Endothelial cell of umbilical vein (primary cell): ENCODE data around the gene VASN. TPM values are rescaled to one million over a fixed set of nuclear protein-coding genes. Genes with fewer than 3 reads are reported as not detected.

Experiments
- BruUV-seq: library from RNA; stranded (reverse); fragments of 400-500 nt; replicated peaks from 2 replicates; lab custom pipeline; 2021; lab: Mats Ljungman, UMichigan
- CTCF ChIA-PET: fragments of 300-600, 350-600 bp; sonication (Branson Sonifier 250); formaldehyde crosslinking; loops from one replicate; lab custom pipeline; 2021; ENCODE audit warnings: antibody characterized with exemption, inconsistent platforms; lab: Charles Lee
- POLR2A ChIA-PET: fragments of 300-600, 350-600 bp; sonication (Branson Sonifier 250); formaldehyde crosslinking; loops from one replicate; lab custom pipeline; 2021; ENCODE audit warnings: antibody characterized with exemption, inconsistent platforms; lab: Charles Lee
- DNase-seq: peaks from one replicate; pipeline ENCODE4 v3.0.0-alpha.2; 2011; ENCODE audit warnings: low read depth, low spot score
- FAIRE-seq: peaks from 2 replicates; lab custom pipeline; 2011; peaks lifted over from hg19 to GRCh38; lab: Jason Lieb, UNC
- H2AFZ ChIP-seq: 2 replicates; pipeline ENCODE4 v1.6.0; 2012; ENCODE audit warnings: low read depth, low read length, control low read depth, inconsistent platforms
- H3K27ac ChIP-seq: 2 replicates; pipeline ENCODE4 v1.5.1; 2011; ENCODE audit warnings: low read depth, mild to moderate bottlenecking, control low read depth, low read length, moderate library complexity; ENCODE audit not compliant: insufficient read depth
- H3K27me3 ChIP-seq, 2 experiments: 2 replicates each; pipeline versions ENCODE4 v1.6.0 to v1.6.1; 2011; ENCODE audit warnings: low read length in 2 of 2, mixed read lengths in 1 of 2; ENCODE audit not compliant: control insufficient read depth in 2 of 2, insufficient read depth in 2 of 2
- H3K36me3 ChIP-seq, 2 experiments: 2 replicates in 1 of 2; 3 replicates in 1 of 2; pipeline ENCODE4 v1.5.1; 2011; ENCODE audit warnings: low read length in 2 of 2, mild to moderate bottlenecking in 1 of 2, moderate library complexity in 1 of 2; ENCODE audit not compliant: control insufficient read depth in 2 of 2, insufficient read depth in 2 of 2; ENCODE audit errors: extremely low read depth in 1 of 2
- H3K4me1 ChIP-seq: 3 replicates; pipeline ENCODE4 v1.5.1; 2011; ENCODE audit warnings: mild to moderate bottlenecking, low read length; ENCODE audit not compliant: control insufficient read depth, insufficient read depth; ENCODE audit errors: extremely low read depth
- H3K4me2 ChIP-seq: 2 replicates; pipeline ENCODE4 v1.6.1; 2011; ENCODE audit warnings: low read length, control low read depth, mixed read lengths; ENCODE audit not compliant: insufficient read depth
- H3K4me3 ChIP-seq, 3 experiments: fragments of 200-600 bp in 1 of 3; sonication (generic), shearing (Covaris generic) in 1 of 3; replicated peaks in 1 of 3; 2 replicates each; pipeline ENCODE4 v1.5.1; 2011 to 2016; ENCODE audit warnings: control low read depth in 3 of 3, low read length in 3 of 3, mild to moderate bottlenecking in 2 of 3, inconsistent platforms in 1 of 3, low read depth in 1 of 3, moderate library complexity in 1 of 3; ENCODE audit not compliant: insufficient read depth in 1 of 3
- H3K79me2 ChIP-seq: 2 replicates; pipeline ENCODE4 v1.6.0; 2012; ENCODE audit warnings: low read length, inconsistent platforms; ENCODE audit not compliant: control insufficient read depth, insufficient read depth
- H3K9ac ChIP-seq: replicated peaks from 2 replicates; pipeline ENCODE3; 2011; ENCODE audit warnings: low read length, control low read depth; ENCODE audit not compliant: insufficient read depth; ENCODE audit errors: extremely low read depth
- H3K9me1 ChIP-seq: replicated peaks from 3 replicates; pipeline ENCODE4 v1.6.0; 2011; ENCODE audit warnings: mild to moderate bottlenecking, low read length; ENCODE audit not compliant: control insufficient read depth, insufficient read depth; ENCODE audit errors: extremely low read depth
- H3K9me3 ChIP-seq: replicated peaks from 2 replicates; pipeline ENCODE4 v1.5.1; 2012; ENCODE audit warnings: low read length, inconsistent platforms; ENCODE audit not compliant: control insufficient read depth, insufficient read depth
- H4K20me1 ChIP-seq: replicated peaks from 2 replicates; pipeline ENCODE3; 2011; ENCODE audit warnings: mild to moderate bottlenecking, low read length; ENCODE audit not compliant: control insufficient read depth, insufficient read depth; ENCODE audit errors: extremely low read depth
- EZH2 ChIP-seq: IDR thresholded peaks from 2 replicates; pipeline ENCODE4 v1.6.1; 2012; ENCODE audit warnings: borderline replicate concordance, low read depth, mild to moderate bottlenecking, moderate library complexity, low read length, inconsistent platforms; ENCODE audit not compliant: severe bottlenecking
- FOS ChIP-seq: IDR thresholded peaks from 2 replicates; pipeline ENCODE4 v1.6.1; 2011; ENCODE audit warnings: mild to moderate bottlenecking, low read length, moderate library complexity, borderline replicate concordance; ENCODE audit not compliant: insufficient read depth
- GATA2 ChIP-seq: IDR thresholded peaks from 2 replicates; pipeline ENCODE4 v1.7.0; 2011; ENCODE audit warnings: low read depth, mild to moderate bottlenecking, moderate library complexity, mixed read lengths, low read length; ENCODE audit not compliant: insufficient read length, insufficient read depth
- JUN ChIP-seq: IDR thresholded peaks from 2 replicates; pipeline ENCODE4 v1.6.1; 2011; ENCODE audit warnings: borderline replicate concordance, low read depth; ENCODE audit not compliant: insufficient read length, insufficient read depth
- MYC ChIP-seq: IDR thresholded peaks from one replicate; pipeline ENCODE4 v1.6.1; 2011; ENCODE audit warnings: mild to moderate bottlenecking, low read depth, low read length
- POLR2A ChIP-seq: IDR thresholded peaks from 2 replicates; pipeline ENCODE4 v1.6.1; 2012; ENCODE audit warnings: low read depth, mild to moderate bottlenecking, control low read depth, low read length
- POLR2AphosphoS5 ChIP-seq: IDR thresholded peaks from 2 replicates; pipeline ENCODE4 v1.6.1; 2012; ENCODE audit warnings: low read depth, mild to moderate bottlenecking, control low read depth, low read length, moderate library complexity; ENCODE audit not compliant: insufficient read depth
- dilution Hi-C: fragments of 300-500 bp; cut with MboI; formaldehyde crosslinking; loops from one replicate; pipeline ENCODE4 v1.15.0; 2019; ENCODE audit warnings: low sequenced_read_pairs; ENCODE audit not compliant: extremely low pct_ligation_motif_present
- intact Hi-C: fragments of 100-400 bp; cut with micrococcal nuclease; formaldehyde crosslinking; loops from one replicate; pipeline ENCODE4 v1.10.0; 2022
- polyA plus RNA-seq, 4 experiments: library from polyadenylated mRNA; depleted of rRNA in 3 of 4; stranded (reverse) in 3 of 4; unstranded in 1 of 4; fragments of >200 nt; gene quantifications; 2 replicates each; pipeline versions ENCODE4 v1.2.1 to v1.2.3, GENCODE V29; 2011 to 2012; ENCODE audit warnings: missing spikeins in 1 of 4
- total RNA-seq: library from RNA; stranded (reverse); gene quantifications from 2 replicates; pipeline ENCODE4 v1.2.3, GENCODE V29; 2021
- TF ChIP-seq, protein P1 (sequence below): IDR thresholded peaks from 2 replicates; pipeline ENCODE4 v1.6.1; 2011; ENCODE audit not compliant: insufficient read depth, insufficient read length
- TF ChIP-seq, protein P2 (sequence below), 2 donors: IDR thresholded peaks; 1 replicate in 1 of 2; 2 replicates in 1 of 2; pipeline ENCODE4 v1.5.1; 2011; ENCODE audit warnings: low read length in 2 of 2, mild to moderate bottlenecking in 2 of 2, moderate library complexity in 2 of 2, control low read depth in 1 of 2, inconsistent platforms in 1 of 2, low read depth in 1 of 2; ENCODE audit not compliant: insufficient read depth in 1 of 2; ENCODE audit errors: extremely low read depth in 1 of 2

VASN gene
- total and polyA plus RNA-seq, 2 donors (not counting 3 experiments of a cell fraction or from before 2014, with no cell fraction given): 0.41 to 0.42 TPM

DNA sequence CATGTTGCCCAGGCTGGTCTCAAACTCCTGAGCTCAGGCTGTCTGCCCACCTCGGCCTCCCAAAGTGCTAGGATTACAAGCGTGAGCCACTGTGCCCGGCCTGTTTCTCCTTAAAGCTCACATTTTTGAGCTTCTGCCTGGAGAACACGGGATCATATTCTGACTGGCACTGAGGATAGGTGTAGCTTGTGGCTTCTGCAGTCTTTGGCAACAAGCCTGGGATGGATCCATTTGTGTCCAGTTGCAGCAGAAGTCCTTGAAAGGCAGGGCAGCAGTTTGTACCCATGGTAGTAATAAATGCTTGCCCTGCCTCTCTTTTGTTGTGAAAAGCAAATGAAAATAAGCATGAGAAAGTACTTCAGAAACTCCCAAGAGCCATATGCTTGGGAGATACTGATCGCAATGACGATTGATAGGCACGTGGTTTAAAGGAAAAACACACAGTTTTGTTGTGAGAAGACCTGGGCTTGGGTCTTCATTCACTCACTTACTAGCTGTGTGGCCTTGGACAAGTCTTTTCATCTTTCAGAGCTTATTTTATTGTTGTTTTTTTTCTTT is 47.8 kb downstream of the VASN start:
- Histone ChIP-seq H3K4me1 (peaks cover 9% of the 10 kb centered on the region), H4K20me1 (no peaks in the 10 kb centered on the region), H3K36me3 (no peaks in the 10 kb centered on the region), H3K4me3 (no peak overlapping the region), H3K9ac (no peak overlapping the region), H2AFZ (no peak overlapping the region), H3K27me3 (no peaks in the 10 kb centered on the region), H3K9me3 (no peaks in the 10 kb centered on the region), H3K79me2 (peaks cover 15% of the 10 kb centered on the region), H3K9me1 (no peaks in the 10 kb centered on the region), H3K27ac (no peak overlapping the region), H3K4me2 (no peak overlapping the region)
- no peak for DNase-seq
- intact Hi-C loops (no loop called here), dilution Hi-C loops (no loop called here)
- TF ChIP-seq EZH2 (no peak), JUN (no peak), MYC (no peak), FOS (no peak), GATA2 (no peak), POLR2A (no peak), POLR2AphosphoS5 (no peak)
- TF ChIP-seq, protein P1, sequence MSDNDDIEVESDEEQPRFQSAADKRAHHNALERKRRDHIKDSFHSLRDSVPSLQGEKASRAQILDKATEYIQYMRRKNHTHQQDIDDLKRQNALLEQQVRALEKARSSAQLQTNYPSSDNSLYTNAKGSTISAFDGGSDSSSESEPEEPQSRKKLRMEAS: no peak
- TF ChIP-seq, protein P2, sequence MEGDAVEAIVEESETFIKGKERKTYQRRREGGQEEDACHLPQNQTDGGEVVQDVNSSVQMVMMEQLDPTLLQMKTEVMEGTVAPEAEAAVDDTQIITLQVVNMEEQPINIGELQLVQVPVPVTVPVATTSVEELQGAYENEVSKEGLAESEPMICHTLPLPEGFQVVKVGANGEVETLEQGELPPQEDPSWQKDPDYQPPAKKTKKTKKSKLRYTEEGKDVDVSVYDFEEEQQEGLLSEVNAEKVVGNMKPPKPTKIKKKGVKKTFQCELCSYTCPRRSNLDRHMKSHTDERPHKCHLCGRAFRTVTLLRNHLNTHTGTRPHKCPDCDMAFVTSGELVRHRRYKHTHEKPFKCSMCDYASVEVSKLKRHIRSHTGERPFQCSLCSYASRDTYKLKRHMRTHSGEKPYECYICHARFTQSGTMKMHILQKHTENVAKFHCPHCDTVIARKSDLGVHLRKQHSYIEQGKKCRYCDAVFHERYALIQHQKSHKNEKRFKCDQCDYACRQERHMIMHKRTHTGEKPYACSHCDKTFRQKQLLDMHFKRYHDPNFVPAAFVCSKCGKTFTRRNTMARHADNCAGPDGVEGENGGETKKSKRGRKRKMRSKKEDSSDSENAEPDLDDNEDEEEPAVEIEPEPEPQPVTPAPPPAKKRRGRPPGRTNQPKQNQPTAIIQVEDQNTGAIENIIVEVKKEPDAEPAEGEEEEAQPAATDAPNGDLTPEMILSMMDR (IDR thresholded peaks at IDR 0.05; ENCODE audit: extremely low read depth in 1 of 2, insufficient read depth in 1 of 2, low read depth in 1 of 2, low read length in 2 of 2): no peak
- ChIA-PET CTCF (interaction anchor here (8.4 kb wide), 1 partner anchor 16 kb away, joined by 79 read pairs; no protein-coding TSS in a partner anchor), POLR2A (no interaction called here)
- no peak for FAIRE-seq
- no TSS peak for BruUV-seq
